GM19438 (cell line): ENCODE results near the gene AXIN2.

Source experiments
- ATAC-seq: cut with Tn5 transposase; IDR thresholded peaks from one replicate; pipeline ENCODE4 v1.9.1; 2021; ENCODE audit warnings: low read depth; ENCODE audit not compliant: unreplicated experiment

AXIN2 gene

GRCh38 chr17:65556014-65556909, 5.2 kb downstream of the AXIN2 start:
- no peak for ATAC-seq

DNA sequence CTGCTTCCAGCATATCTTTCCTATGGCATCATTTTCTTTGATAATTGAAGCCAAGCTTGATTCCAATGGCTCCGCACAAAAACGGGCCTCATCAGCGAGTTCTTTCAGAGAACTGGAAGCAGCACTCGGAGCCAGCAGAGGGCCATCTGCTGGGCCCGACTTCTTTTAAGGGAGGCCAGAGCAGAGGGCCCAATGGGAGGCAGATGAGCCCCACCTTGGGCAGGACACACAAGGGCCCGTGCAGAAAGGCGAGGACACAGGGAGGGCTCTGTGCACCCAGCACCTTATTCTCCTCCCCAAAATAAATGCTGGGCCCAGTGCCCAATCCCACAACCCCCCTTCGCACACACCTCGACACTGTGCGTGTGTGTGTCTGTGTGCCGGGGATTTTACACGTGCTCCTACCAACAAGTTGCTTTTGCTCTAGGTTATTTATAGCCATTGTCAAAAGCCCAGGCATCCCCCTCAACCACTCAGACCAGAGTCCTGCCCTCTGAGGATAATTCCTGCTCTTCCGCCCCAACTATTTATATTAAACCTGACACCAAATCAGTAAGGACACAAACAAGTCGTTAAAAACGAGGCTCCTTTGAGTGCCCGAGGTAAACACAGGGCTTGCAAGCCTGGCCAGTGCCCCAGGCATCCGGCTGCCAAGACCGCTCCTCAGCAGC, 6.8 kb downstream of the AXIN2 start:
- ATAC-seq, result no peak

- ATAC-seq, result no peak
These were observed 7.5 kb downstream of the AXIN2 start for GRCh38 chr17:65553646-65554552.

DNA sequence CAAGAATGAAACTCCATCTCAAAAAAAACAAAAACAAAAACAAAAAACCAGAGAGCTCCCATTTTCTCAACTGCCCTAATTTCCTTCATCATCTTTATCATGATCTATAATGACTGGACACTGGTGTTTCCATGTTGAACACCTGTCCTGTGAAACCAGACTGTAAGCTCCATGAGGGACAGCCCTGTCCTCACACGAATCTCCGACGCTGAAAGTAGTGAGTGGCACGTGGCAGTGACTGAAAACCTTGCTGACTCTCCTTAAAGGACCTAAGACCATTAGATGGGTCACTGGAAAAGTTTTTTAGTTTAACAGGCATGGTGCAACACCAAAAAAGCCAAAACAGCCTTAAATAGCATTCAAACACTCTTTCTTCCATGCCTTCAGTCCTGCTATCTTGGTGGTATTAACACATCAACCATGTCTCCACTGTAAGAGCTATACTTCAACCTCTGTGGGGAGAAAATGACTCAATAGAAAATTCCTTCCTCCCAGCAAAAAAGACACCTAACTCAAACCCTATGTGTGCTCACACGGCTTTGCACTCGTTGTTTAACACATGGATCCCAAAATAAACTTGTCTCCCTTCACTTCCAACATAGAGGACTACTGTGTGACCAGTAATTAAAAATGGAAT, 8.3 kb downstream of the AXIN2 start:
- no peak for ATAC-seq

GRCh38 chr17:65552214-65552613, 9.2 kb downstream of the AXIN2 start:
- no peak for ATAC-seq

DNA sequence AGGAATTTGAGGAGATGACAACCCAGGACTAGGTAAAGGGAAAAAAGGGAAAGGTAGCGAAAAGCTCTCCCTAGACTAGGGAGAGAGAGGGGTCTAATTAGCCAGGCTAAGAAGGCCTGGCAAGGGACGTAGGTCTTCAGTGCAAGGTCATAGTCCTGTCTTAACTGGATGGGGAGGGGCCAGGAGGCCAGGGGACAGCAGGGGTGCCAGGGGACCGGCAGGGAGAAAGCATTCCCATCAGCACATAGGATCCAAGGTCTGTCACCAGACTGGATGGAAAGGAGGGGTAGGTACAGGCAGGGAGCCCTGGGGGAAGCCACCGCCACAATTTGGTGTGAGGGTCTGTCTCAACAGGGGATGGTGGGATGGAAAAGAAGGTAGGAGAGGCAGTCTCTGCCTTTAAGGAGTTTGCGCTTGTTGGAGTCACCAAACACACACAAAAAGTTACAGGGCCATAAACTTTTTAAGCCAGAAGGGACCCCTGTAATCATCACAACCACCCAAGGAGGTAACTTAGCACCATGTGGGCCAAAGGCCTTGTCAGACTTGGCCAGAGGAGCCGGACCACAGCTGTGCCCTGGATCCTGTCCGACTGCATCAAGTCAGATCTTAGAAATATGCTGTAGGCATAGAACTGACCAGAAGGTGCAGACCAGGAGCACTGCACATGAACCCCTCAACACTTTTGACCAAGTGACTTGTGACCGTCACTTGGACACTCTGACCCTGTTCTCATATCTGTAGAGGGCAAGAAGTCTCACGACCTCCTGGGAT, 10.0 kb downstream of the AXIN2 start:
- ATAC-seq, result no peak

GRCh38 chr17:65550758-65551157, 10.7 kb downstream of the AXIN2 start:
- ATAC-seq, result no peak

GRCh38 chr17:65550075-65550662, 11.3 kb downstream of the AXIN2 start:
- ATAC-seq, result no peak

DNA sequence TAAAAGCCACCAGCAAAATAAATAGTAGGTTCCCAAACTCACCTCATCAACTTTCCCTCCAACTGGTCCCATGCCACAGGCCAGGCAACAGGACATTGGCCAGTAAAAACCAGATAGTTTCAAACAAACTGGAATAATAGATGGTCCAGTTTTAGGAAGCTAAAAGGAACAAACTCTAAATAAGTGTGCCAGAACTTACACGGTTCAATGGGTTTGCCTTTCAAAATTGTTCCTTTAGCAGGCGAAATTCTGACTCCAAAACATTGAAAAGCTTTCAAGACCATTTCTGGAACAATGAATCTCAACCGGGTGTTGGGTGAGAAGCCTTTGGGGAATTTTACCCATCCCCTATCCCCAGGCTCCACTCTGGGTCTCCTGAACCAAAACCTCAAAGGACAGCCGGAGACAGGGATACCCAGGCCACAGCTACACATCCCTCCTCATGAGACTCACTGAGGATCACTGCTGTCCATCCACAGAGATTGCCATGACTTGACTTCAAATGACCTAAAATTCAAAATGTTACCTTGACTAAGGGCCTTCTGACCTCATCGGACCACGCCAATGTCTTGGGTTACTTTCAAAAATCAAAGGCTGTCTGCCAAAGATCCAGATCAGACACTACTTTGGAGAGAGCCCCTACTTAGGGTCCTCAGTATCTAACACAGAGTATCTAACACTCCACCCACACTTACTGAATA, 13.0 kb downstream of the AXIN2 start:
- ATAC-seq, result no peak

- no peak for ATAC-seq
These were observed 14.2 kb downstream of the AXIN2 start for GRCh38 chr17:65547253-65547670.

GRCh38 chr17:65546579-65546978, 14.9 kb downstream of the AXIN2 start:
- no peak for ATAC-seq

- ATAC-seq, result no peak
These were observed 15.5 kb downstream of the AXIN2 start for GRCh38 chr17:65545705-65546523.

GRCh38 chr17:65544672-65545071, 16.8 kb downstream of the AXIN2 start:
- ATAC-seq, result no peak

GRCh38 chr17:65542610-65543009, 18.8 kb downstream of the AXIN2 start:
- no peak for ATAC-seq

- ATAC-seq, result no peak
These were observed 19.4 kb downstream of the AXIN2 start for GRCh38 chr17:65542067-65542466.

GRCh38 chr17:65541453-65541852, 20.0 kb downstream of the AXIN2 start:
- no peak for ATAC-seq

DNA sequence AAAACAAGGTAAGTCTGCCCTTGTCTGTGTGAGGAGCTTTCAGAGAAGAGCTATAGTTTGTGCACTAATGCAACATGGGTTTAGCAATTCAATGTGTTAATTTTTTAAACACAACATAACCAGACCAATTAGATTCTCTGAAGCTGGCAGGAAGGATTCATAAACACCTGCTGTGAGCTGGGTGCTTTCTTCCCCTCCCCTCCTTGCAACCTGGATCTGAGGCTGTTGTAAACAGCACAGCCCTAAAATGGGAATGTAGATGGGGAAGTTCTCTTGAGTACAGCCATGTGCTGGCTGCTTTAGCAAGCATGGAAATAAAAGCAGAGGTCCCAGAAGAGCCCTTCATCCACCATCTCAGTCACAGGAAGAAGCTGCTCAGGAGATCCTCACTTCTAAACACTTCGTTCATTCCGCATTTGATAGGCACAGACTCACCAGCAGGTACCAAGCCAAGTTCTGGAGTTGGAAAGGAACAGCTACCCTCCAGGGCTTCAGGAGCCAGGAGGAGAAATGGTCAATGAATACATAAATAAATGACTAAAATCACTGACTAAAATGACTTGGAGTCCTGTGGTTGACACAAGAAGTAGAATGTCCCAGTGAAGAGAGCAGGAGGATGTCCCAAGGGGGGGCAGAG, 21.7 kb downstream of the AXIN2 start:
- ATAC-seq, result no peak
